ENCODE results near the gene BICD1.

GRCh38 chr12:32257695-32258496, 151.2 kb downstream of the BICD1 start:
- TF ChIP-seq POLR2A (IDR thresholded peaks at IDR 0.05; ENCODE audit: low read depth, low read length) (no peak), POLR2AphosphoS5 (IDR thresholded peaks at IDR 0.05; ENCODE audit: low read depth, low read length) (no peak)

Measured in GM12892 (cell line).